Esophagus muscularis mucosa (tissue), 3 donors: ENCODE results near the gene TMPRSS9.

Experiments used
- CTCF ChIP-seq, 3 experiments: fragments of 200-600 bp in 2 of 3; fragments of 450-650 bp in 1 of 3; sonication (generic) in 2 of 3; IDR thresholded peaks; one replicate each; pipeline ENCODE4 v1.5.1; 2017 to 2019; ENCODE audit warnings: antibody characterized with exemption in 3 of 3, mild to moderate bottlenecking in 2 of 3, moderate library complexity in 1 of 3
- POLR2AphosphoS5 ChIP-seq, 2 donors: sonication (generic); formaldehyde crosslinking; IDR thresholded peaks; one replicate each; pipeline ENCODE4 v1.6.1; 2017; ENCODE audit warnings: antibody characterized with exemption in 2 of 2

DNA sequence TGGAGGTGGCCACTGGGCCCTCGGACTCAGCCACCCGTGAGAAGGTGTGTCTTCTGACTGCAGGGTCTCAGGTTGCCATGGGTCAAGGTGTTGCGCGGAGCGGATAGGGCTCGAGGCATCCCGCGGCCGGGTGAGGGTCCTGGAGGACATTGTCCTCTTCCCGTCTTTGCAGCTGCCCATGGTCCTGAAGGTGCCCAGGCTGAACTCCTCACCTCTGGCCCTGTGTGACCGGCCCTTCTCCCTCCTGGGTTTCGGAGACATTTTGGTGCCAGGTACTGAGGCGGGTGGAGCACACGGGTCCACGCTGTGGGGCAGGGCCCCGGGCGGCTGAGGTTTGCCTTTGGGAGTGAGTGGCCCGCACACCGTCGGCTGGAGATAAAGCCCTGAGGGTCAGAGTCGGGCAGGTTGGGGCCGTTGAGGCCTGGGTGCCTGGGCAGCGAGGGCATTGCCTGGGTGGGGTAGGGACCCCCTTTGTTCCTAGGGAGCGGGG is 15.6 kb upstream of the TMPRSS9 start:
- no peak for TF ChIP-seq CTCF (IDR thresholded peaks at IDR 0.05)
- TF ChIP-seq POLR2AphosphoS5 (IDR thresholded peaks at IDR 0.05), result no peak
